Tibial nerve (tissue), 4 donors: ENCODE data around the gene TP63.
A peak's percentile ranks its signal among the peaks of the same experiment; 100 is the strongest.

Experiments
- CTCF ChIP-seq, 5 experiments: fragments of 200-600 bp in 3 of 5; fragments of 450-650 bp in 2 of 5; sonication (generic) in 3 of 5; IDR thresholded peaks; one replicate each; pipeline ENCODE4 v1.5.1; 2016 to 2019; ENCODE audit warnings: antibody characterized with exemption in 5 of 5, mild to moderate bottlenecking in 3 of 5, moderate library complexity in 2 of 5
- EP300 ChIP-seq, 2 donors: sonication (generic); formaldehyde crosslinking; IDR thresholded peaks; one replicate each; pipeline ENCODE4 v1.6.1; 2017; ENCODE audit warnings: antibody characterized with exemption in 2 of 2, mild to moderate bottlenecking in 1 of 2

- TF ChIP-seq EP300 (IDR thresholded peaks at IDR 0.05) (peak in 1 of 2 donors; percentile 68), CTCF (IDR thresholded peaks at IDR 0.05) (no peak)
Observed at GRCh38 chr3:189664311-189664710, 33.1 kb downstream of the TP63 start.
